Measurements from ENCODE around the gene OR10K1.

- TF ChIP-seq GATA2 (IDR thresholded peaks at IDR 0.05; ENCODE audit: low read depth, low read length) (no peak), GATA3 (IDR thresholded peaks at IDR 0.05; ENCODE audit: low read depth, low read length) (no peak)
Measured at GRCh38 chr1:158425027-158425426, 36.6 kb upstream of the OR10K1 start.

Data from SH-SY5Y (cell line).